Fibroblast of villous mesenchyme (primary cell): ENCODE measurements around the gene LOXL4. TPM values are rescaled to one million over a fixed set of nuclear protein-coding genes. Genes with fewer than 3 reads are reported as not detected.

Experiments used
- DNase-seq: peaks from one replicate; pipeline ENCODE4 v3.0.0-alpha.2; 2010; ENCODE audit warnings: low read depth
- H3K4me3 ChIP-seq: 2 replicates; pipeline ENCODE4 v1.5.1; 2011; ENCODE audit warnings: low read depth, mild to moderate bottlenecking, low read length
- total RNA-seq: library from RNA; depleted of rRNA; stranded (reverse); fragments of >200 nt; gene quantifications from 2 replicates; pipeline ENCODE4 v1.2.3, GENCODE V29; 2012
- TF ChIP-seq, protein P1 (sequence below): IDR thresholded peaks from 2 replicates; pipeline ENCODE4 v1.5.1; 2012; ENCODE audit warnings: low read depth, mild to moderate bottlenecking, low read length; ENCODE audit not compliant: insufficient read depth

LOXL4 gene
- total RNA-seq, 1 donor = 67.8 TPM

DNA sequence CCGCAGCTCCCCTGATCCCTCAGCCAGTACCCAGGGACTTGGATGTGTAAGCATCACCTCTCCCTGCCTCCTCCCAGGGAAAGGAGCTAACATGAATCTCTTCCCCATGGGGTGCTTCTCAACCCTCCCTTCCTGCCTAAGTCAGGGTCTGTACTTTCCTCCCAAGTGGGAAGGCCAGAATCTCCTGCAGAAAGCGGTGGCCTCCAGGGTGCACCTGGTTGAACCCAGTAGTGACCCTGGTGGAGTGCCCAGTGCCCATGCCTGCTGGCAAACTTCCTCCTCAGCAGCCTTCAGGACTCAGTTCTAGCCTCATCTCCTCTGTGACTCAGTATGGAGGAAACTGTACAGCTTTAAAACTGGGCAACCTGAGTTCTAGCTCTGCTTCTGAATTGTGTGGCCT is 2.8 kb upstream of the LOXL4 start:
- H3K4me3 ChIP-seq = no peak overlapping the region
- DNase-seq = no peak
- TF ChIP-seq, protein P1, sequence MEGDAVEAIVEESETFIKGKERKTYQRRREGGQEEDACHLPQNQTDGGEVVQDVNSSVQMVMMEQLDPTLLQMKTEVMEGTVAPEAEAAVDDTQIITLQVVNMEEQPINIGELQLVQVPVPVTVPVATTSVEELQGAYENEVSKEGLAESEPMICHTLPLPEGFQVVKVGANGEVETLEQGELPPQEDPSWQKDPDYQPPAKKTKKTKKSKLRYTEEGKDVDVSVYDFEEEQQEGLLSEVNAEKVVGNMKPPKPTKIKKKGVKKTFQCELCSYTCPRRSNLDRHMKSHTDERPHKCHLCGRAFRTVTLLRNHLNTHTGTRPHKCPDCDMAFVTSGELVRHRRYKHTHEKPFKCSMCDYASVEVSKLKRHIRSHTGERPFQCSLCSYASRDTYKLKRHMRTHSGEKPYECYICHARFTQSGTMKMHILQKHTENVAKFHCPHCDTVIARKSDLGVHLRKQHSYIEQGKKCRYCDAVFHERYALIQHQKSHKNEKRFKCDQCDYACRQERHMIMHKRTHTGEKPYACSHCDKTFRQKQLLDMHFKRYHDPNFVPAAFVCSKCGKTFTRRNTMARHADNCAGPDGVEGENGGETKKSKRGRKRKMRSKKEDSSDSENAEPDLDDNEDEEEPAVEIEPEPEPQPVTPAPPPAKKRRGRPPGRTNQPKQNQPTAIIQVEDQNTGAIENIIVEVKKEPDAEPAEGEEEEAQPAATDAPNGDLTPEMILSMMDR = no peak

GRCh38 chr10:98270073-98270740 is 2.2 kb upstream of the LOXL4 start:
- TF ChIP-seq, protein P1 = no peak
- DNase-seq = no peak
- no peak overlapping the region for H3K4me3 ChIP-seq

DNA sequence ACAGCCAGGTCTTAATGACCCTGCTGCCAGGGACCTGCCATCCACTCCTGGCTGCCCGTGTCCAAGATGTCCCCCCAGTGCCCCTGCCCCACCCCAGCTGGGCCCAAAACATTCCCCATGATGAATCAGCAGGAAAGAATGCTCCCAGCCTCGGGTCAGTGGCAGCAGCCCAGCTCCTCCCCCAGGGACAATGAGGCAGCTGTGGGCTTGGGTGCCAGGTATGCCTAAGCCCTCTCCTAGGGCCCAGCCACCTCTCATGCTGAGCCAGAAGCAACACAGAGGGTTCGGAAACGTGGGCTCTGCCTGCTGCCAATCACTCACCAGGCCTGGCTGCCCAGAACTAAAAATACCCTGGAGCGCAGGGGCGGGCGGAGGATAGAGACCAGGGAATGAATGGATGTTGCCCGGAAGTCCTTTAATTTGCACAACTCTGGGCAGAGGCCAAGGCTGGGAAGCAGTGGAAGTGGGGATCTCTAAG is 1.5 kb upstream of the LOXL4 start:
- H3K4me3 ChIP-seq = no peak overlapping the region
- TF ChIP-seq, protein P1 = no peak
- DNase-seq = peak; percentile 45

GRCh38 chr10:98268694-98269431 is 869 bp upstream of the LOXL4 start:
- TF ChIP-seq, protein P1 = no peak
- DNase-seq = no peak
- peak overlapping the region; percentile 53 for H3K4me3 ChIP-seq

- TF ChIP-seq, protein P1 = no peak
- DNase-seq = no peak
- peak overlapping the region; percentile 54 for H3K4me3 ChIP-seq
Measured at GRCh38 chr10:98267069-98267893, 713 bp downstream of the LOXL4 start.

DNA sequence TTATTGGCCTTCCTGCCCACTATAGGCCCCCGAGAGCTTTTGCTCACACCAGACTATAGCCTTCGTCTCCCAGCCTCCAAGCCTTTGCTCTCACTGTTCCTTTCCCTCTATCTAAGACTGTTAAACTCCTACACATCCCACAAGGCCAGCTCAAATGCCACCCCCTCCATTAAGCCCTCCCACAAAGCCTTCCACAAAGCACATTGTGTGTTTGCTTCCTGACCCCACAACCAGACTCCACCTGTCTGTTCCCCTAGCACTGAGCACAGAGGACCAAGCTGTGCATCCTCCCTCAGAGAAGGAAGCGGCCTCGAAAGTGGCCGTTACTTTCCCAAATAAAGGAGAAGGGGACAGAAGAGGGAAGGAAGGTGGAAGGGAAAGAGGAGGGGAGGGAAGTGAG is 1.3 kb downstream of the LOXL4 start:
- no peak for DNase-seq
- peak overlapping the region; percentile 54 for H3K4me3 ChIP-seq
- TF ChIP-seq, protein P1 = no peak
